HG03108 (cell line): ENCODE measurements around the gene ANKH.

Experiments used
- ATAC-seq: cut with Tn5 transposase; IDR thresholded peaks from one replicate; pipeline ENCODE4 v1.9.1; 2021; ENCODE audit warnings: moderate library complexity; ENCODE audit not compliant: unreplicated experiment

ANKH gene

DNA sequence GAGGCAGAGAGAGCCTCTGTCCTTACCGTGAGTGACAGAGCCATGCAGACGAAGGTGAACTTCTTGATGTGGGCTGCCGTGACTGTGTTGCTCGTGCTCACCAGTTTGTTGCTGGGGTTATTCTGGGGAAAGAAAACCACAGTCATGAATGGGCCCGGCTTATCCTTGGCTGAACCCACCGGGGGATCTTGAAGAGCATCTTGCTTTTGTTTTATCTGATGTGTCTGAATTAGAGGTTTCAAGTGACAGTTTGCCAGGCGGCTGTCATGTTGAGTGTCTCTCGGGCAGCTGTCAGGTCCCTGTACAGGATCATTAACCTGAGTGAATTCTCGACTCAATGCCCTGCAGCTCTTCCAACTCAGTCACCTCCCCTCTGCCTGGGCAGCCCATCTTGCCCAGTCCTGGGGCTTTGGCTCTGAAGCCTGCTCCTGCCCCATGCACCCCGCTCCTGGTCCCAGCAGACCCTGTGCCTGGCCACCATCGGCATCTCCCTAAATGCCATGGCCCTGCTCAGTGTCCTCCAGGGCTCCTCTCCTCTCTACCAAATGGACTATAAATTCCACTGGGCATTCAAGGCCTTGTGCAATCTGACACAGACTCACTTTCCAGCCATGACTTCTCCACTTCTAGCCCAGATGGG lies 129.7 kb downstream of the ANKH start:
- no peak for ATAC-seq

DNA sequence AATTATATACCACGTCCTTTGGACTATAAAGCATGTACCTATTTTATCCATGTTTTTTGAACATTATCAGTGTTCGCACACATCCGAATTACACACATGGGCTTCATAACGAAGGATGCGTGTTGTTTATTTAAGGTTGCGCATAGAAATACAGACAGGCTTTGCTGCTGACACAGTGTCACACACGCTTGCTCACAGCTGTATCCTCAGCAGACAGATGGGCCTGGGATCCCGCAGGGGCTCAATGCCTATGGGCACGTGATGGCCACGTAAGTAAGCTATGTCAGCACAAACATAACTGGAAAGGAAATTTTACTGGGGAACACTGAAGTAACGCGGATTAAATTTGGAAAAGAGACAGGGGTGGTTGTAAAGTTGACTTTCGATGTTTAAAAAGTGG lies 130.4 kb downstream of the ANKH start:
- ATAC-seq: no peak

DNA sequence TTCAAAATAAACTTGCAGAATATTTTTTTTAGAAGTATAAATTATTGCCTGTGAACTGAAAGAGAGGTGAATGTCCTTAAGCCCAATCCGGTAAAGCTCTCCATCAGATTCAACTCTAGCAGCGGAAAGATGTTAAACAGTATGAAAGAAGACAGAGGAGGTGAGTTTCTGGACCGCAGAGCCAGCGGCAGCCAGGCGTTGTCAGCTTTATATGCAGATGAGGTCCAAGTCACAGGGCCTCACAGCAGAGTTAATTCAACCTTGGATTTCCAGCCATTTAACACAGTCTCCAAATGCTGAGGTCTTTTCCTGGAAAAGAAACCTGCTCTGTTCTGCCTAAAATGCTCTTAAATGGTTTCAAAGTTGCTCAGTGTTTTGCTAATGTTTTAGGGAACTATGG lies 131.6 kb downstream of the ANKH start:
- ATAC-seq: no peak

DNA sequence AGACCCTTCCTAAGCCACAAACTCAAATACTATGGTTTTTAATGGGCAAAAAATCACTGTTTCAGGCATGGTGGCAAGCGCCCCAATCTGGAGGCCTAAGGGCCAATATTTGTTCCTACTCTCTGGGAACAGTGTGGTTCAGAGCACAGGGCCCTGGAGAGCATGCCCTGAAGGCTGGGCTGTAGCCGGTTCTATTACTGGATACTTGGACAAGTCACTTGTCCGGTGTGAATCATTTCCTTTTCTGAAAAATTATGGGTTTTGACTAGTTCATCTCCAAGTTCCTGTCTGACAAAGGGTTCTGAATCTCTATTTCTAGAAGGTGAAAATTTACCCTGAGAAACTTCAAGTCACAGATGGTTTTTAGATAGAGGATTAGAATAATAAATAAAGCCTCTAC lies 132.0 kb downstream of the ANKH start:
- no peak for ATAC-seq

DNA sequence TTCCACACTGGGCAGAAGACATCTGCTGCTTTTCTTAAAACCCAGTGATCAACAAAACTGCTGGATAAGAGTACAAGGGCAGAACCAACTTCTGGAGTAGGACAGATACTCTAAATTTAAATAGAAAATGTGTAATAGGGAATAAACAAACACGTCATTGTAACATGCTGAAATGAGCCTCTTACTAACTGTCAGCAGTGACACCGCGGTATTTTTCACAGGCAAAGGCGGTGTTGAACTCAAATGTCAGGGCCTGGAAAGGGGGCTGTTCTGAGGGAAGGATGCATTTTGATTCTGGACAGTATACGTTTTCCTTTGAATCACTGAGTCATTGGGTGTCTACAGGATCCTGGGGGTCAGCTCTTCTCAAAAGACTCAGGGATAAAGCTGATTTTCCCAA lies 133.5 kb downstream of the ANKH start:
- ATAC-seq: no peak

DNA sequence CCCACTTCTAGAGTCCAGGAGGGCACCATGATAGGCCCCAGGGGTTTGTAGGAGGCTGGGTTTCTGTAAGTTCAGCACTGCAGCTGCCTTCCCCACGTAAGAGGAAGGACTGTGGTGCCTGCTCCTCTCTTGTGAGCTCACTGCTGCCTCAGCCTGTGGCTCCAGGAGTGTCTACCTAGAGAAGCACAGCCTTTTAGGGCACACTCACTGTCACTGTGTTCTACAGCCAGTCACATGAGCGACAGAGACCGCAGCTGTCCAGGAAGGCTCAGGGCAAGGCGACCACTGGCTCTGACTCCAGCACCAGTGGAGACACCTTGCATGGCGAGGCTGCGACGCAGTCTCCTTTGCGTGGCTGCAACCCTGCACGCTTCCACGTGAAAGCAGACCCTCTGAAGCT lies 134.3 kb downstream of the ANKH start:
- ATAC-seq: no peak

DNA sequence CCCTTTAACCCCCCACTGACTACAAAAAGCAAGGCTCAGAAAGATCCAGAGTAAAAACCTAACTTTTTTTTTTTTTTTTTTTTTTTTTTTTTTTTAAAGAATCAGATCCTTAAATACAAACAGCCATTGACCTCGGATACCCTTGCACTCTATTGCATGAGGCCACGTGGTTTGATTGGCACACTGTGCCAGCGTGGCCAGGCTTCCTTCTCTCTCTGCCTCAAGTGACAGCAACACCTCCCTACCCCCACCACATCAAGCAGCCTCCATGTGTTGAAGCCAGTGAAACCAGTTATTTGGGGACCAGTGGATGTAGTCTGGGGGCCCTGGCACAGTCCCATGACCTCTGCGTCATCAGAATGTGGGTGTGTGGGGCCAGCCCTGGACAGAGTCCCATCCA lies 135.6 kb downstream of the ANKH start:
- no peak for ATAC-seq

DNA sequence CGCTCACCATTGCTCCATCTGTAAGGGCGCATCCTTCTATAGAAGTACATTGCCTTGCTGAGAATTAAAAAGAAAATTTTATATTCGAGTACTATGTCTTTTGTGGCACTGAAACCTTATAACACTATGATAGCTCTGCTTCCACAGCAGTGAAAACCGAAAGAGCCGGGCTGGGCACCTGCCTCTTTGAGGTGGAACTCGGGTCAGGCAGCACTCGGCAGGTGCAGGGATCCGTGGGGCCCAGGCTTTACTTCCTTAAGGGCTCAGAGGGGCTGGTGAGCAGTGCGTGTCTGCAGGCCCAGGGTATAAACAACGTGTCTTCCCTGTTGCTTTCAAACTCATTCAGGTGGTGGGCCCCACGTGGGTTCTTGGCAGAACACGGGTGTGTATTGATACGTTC lies 137.2 kb downstream of the ANKH start:
- ATAC-seq: no peak

DNA sequence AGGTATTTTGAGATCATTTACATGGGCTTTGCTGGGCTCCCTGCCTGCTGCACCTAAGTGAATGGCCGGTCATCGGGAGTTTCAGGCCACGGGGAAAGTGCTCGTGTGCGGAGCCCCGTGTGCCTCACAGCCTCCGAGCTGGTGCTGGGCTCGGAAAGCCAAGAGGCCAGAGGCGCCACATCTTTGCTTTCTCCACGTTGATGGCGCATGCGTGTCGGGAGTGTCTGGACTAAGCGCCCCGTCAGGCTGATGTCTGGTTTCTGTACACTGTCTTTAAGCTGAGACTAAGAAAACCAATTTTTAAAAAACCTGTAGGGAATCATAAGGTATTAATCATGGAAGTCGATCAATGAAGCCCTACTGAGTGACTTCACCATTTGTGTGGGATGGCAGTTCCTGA lies 137.9 kb downstream of the ANKH start:
- no peak for ATAC-seq

DNA sequence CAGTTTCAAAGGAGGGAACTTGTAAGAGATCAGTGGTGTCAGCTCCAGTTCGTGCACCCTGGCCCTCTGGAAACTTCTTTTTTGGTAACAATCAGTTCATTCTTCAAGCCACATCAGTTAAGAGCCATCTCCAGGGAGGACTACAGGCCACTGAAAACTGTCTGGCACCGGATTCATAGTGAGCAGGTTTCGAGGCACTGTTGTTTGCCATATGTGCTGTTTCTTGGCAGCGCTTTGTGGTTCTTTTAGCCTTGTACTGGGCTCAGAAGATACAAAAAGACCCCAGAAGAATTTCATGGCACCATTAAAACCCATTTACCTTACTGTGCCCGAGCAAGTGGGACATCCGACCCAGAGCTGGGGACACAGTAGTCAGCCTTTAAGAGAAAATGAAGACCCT lies 138.6 kb downstream of the ANKH start:
- ATAC-seq: no peak

DNA sequence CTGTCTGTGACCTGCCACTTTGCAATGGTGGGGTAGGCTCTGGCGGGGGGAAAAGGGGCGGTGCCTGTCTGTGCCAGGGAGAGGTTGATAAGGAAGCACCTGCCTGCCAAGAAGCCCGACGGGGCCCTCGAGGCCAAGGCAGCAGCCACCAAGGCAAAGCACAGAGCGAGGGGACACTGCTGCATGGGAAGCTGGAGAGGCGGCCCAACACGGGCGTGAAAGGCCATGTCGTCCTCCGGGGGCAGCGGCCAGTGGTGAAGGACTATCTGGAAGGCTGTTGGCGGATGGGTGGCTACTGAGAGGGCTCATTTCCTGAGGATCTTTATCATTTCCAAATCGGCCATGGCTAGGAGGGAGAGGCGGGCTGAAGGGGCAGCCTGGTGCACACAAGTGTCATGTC lies 140.7 kb downstream of the ANKH start:
- ATAC-seq: no peak

DNA sequence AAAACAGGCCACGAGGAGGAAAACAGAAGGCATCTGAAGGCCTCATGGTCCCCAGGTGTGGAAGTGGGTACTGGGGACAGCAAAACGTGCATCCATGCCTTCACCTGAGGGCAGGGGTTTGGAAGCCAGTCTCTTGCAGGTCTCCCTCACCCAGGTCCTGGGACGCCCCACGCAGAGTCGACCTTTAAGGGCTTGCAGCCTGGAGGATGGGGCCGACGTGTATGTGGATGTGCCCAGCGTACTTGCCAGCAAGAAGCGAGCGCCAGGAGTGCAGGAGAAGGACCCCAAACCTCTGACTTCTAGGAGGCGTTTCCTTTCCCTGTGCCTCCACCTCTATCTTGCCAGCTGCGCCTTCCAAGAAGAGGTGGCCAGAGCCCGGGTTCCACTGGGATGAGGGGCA lies 141.1 kb downstream of the ANKH start:
- ATAC-seq: no peak

DNA sequence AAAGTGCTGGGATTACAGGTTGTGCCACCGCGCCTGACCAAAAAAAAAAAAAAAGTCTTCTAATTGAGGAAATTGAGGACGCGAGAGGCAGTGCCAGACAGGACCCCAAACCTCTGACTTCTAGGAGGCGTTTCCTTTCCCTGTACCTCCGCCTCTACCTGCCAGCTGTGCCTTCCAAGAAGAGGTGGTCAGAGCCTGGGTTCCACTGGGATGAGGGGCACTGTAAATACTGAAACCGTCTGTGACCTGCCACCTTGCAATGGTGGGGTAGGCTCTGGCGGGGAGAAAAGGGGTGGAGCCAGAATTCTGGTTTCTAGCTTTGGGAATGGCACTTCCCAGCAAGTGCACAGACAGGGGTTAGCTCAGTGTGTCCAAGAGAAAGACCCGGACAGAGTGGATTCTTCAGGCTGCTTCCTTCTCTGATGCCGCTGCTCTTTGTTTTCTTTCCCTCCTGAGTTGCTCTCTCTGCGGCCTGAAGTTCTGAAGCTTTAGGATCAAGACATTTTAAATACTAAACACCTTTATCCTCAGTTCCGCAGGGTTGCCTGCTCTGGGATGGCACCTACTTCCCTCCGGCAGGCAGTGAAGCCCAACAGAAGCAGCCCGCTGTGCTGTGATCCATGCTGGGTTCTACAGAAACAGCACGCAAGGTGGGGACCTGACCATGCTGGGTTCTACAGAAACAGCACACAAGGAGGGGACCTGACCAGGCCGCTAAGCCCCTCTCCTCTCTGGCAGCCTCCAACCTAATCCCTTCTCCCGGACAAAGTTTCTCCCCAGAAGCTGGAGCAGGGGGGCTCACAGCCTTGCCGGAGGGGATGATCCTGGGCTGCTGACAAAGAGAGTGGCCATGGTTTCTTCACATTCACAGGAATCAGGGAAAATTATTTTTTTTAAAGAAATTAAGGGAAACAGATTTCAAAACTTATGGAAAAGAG lies 141.9 kb downstream of the ANKH start:
- no peak for ATAC-seq

DNA sequence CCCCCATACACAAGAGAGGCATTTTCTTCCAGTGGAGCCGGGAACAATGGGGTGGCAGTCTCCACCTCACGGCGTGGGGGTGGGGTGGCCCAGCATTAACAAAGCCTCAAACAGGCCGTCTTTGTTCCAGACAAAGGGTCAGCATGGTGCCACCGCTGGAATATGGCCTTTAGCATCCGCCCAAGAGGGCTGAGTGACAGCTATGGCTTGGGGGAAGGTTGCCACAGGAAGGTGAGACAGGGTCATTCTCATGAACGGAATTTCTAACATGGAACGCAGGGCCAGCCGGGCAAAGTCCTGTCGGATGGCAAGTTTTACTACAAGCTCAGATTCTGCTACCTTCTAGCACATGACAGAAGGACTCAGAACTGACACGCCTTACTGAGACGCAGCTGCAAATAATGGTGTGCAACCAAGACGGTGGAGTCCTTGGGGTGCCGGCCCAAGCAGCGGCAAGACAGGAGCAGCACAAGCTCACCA lies 143.1 kb downstream of the ANKH start:
- no peak for ATAC-seq

DNA sequence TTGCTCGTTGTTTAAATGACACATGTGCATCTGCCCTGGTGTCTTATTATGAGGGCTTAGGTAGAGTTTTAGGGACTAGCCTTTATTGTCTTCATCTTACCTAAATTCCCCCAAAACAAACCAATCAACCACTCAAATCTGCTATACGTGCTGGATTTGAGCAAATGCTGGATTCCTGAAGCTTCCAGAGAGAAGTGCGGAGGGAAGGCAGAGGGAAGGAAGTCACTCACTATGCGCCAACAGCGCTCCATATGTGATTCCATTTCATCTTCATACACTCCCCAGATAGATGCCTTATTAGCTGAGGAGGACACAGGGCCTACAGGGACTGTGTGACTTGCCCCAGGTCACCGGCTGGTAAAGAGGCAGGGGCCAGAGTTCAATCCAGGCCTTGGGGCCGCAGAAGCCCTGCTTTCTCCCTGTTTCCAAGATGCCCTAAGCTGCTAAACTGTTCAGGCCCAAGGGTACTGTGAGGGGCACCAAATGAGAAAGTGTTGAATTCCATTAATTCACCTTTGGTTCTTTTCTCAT lies 143.6 kb downstream of the ANKH start:
- ATAC-seq: no peak

DNA sequence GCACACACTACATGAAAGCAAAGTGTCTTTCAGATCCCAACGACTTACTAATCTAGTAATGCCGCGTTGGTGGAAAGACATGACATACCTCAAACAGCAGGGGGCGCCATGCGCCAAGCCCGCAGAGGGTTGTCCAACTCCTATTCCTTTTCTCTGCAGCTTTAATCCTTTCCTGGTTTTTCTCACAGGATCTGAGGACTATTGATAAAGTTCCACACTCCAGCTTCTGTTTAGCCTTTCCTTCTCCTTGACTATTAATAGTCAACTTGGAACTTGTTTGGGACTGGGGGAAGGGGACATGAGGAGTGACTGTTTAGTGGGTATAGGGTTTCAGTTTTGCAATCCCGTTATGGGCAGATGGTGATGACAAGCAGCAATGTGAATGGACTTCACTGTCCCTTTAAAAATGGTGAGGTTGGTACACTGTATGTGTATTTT lies 144.1 kb downstream of the ANKH start:
- ATAC-seq: no peak

DNA sequence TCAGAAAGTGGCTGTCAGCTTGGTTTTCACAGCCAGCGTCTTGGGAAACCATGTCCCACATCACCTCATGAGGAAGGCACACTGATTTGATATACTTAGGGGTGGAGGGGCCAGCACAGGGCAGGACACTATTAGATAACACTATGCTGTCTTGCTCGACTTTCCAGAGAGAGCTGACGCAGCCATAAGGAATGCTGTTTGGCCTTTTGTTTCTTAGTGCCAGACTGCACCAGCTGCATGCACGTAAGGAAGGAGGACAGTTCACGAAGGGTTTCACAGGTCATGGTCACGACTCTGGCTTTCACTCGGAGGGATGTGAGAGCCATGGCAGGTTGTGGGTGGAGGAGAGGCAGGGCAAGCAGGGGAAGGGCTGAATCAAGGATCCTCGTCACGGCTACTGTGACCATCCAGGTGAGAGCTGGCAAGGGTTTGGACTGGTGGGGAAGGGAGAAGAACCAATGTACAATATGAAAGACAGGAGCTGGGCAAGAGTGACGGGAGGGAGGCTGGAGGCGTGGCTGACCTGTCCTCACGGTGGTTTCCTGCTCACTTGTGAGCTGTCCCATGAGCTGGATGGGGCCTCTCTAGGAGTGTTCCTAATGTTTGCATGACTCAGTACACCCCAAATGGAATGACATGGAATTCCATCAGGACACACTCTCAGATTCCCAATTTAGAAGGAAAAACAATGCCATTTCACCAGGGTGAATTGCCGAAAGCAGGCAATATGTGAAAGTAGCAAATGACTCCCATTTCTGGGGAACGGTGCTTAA lies 145.3 kb downstream of the ANKH start:
- ATAC-seq: no peak

DNA sequence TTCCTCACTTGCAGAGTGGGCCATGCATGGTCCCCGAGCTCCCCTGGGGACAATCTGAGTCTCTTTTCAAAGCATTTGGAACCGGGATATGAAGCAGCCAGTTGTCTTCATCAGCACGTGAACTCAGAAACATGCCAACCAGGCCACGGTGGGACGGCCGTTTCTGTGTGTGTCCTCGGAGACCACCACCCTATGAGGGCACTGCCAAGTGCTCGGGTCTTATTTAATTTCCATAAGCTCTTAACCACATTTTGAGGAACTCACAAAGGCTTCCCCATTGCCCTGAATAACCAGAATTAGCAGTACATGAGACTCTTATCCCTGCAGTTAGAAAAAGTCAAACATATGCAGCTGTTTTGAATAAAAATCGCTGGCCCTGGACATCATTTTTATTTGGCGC lies 146.9 kb downstream of the ANKH start:
- ATAC-seq: no peak

DNA sequence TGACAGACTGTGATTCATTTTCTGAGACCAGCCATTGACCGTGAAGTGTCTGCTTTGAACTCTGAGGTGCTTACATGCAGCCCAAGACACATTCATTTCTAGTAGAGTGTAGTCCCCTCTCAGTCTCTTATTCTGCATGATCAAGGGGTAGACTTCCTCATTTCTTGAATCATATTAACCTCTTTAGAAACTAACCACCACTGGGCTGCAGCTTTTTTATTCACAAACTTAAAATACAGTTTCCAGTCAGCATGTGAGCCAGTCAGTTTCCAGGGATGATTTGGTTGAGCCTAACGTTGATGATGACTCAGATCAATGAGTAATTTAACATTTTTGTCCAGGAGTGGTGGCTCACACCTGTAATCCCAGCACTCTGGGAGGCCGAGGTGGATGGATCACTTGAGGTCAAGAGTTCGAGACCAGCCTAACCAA lies 147.9 kb downstream of the ANKH start:
- ATAC-seq: no peak

DNA sequence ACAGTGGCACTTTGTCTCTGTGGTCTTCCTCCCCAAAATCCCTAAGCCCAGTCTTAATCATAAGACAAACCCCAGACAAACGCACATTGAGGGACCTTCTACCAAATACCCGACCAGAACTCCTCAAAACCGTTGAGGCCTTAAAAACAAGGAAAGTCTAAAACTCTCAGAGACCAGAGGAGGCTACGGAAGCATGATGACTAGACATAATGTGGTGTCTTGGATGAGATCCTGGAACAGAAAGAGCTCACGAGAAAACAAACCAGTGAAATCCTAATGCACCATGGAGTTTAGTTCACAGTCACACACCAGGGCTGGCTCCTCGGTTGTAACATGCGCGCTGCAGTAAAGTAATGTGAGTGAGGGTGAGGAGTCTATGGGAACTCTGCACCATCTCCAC lies 148.7 kb downstream of the ANKH start:
- ATAC-seq: no peak

DNA sequence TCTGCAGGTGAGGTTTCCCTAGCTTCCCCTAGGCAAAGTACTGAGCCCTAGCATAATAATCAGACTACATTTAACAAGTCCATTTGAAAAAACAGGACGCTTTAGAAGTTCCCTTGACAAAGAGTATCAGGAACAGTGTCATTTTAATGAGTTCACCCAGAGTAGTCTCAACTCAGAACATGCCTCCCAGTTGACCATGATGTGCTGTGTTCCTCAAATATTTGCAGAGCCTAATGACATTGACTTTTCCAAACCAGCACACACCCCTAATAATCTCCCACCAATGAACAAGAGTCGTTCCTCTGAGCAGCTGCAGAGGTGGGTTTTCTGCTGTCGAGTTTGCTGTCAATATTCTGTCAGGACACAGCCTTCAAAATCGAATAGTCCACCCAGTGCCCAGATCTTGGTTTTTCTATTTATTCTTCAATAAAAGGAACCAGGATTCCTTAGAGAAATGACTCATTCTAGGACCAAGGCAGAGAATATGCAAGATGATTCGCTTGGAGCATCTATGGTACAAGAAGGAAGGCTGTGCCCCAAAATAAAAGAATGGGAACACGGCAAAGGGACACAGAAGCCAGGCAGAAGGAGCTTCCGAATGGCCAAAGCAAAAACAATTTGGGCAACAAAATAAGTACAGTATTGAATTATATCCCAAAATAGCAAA lies 149.5 kb downstream of the ANKH start:
- no peak for ATAC-seq
